RWPE2 (cell line): ENCODE measurements around the gene PLPPR1.

ENCODE experiments used
- ATAC-seq: fragments of 200-7000 bp; cut with Tn5 transposase; 3 replicates; pipeline ENCODE4 v1.9.1; 2021; ENCODE audit warnings: low read depth
- DNase-seq: peaks from one replicate; pipeline ENCODE4 v3.0.0-alpha.2; 2020; ENCODE audit warnings: low spot score
- H3K27ac ChIP-seq: fragments of 450-650 bp; 2 replicates; pipeline ENCODE4 v1.5.1; 2017; ENCODE audit warnings: mild to moderate bottlenecking; ENCODE audit not compliant: poor library complexity, severe bottlenecking
- H3K27me3 ChIP-seq: fragments of 250-450 bp; sonication (Bioruptor Pico); 2 replicates; pipeline ENCODE4 v1.5.1; 2021; ENCODE audit warnings: mild to moderate bottlenecking, moderate library complexity; ENCODE audit not compliant: insufficient read depth, poor library complexity, severe bottlenecking
- H3K36me3 ChIP-seq: fragments of 250-450 bp; sonication (Bioruptor Pico); 2 replicates; pipeline ENCODE4 v1.5.1; 2020; ENCODE audit warnings: low read depth, mild to moderate bottlenecking, moderate library complexity
- H3K4me1 ChIP-seq: fragments of 250-450 bp; sonication (Bioruptor Pico); 2 replicates; pipeline ENCODE4 v1.5.1; 2021; ENCODE audit warnings: mild to moderate bottlenecking, moderate library complexity; ENCODE audit not compliant: insufficient read depth, poor library complexity, severe bottlenecking
- H3K4me3 ChIP-seq: fragments of 250-450 bp; sonication (Bioruptor Pico); 2 replicates; pipeline ENCODE4 v1.5.1; 2021; ENCODE audit warnings: mild to moderate bottlenecking, moderate library complexity; ENCODE audit not compliant: severe bottlenecking
- H3K9me3 ChIP-seq: fragments of 250-450 bp; sonication (Bioruptor Pico); 2 replicates; pipeline ENCODE4 v1.5.1; 2021; ENCODE audit warnings: mild to moderate bottlenecking, moderate library complexity; ENCODE audit not compliant: severe bottlenecking
- CTCF ChIP-seq: fragments of 450-650 bp; IDR thresholded peaks from one replicate; pipeline ENCODE4 v1.5.1; 2017; ENCODE audit warnings: mild to moderate bottlenecking, moderate library complexity; ENCODE audit not compliant: poor library complexity, severe bottlenecking

The PLPPR1 gene

GRCh38 chr9:101131326-101131725 is 102.8 kb downstream of the PLPPR1 start:
- Histone ChIP-seq H3K4me1 (no peaks in the 10 kb centered on the region), H3K36me3 (no peaks in the 10 kb centered on the region), H3K4me3 (no peak overlapping the region), H3K9me3 (no peaks in the 10 kb centered on the region), H3K27me3 (no peaks in the 10 kb centered on the region), H3K27ac (no peak overlapping the region)
- DNase-seq: no peak
- TF ChIP-seq CTCF: no peak
- no peak for ATAC-seq

- Histone ChIP-seq H3K4me3 (no peak overlapping the region), H3K36me3 (no peaks in the 10 kb centered on the region), H3K4me1 (no peaks in the 10 kb centered on the region), H3K9me3 (no peaks in the 10 kb centered on the region), H3K27ac (no peak overlapping the region), H3K27me3 (no peaks in the 10 kb centered on the region)
- ATAC-seq (no peak), DNase-seq (no peak)
- no peak for TF ChIP-seq CTCF
These were observed 104.3 kb downstream of the PLPPR1 start for GRCh38 chr9:101132801-101133200.

GRCh38 chr9:101138509-101138908 is 110.0 kb downstream of the PLPPR1 start:
- DNase-seq: no peak
- H3K36me3 ChIP-seq: no peaks in the 10 kb centered on the region
- ATAC-seq: no peak
- no peaks in the 10 kb centered on the region for H3K4me1 ChIP-seq
- no peak overlapping the region for H3K4me3 ChIP-seq
- no peak overlapping the region for H3K27ac ChIP-seq
- H3K9me3 ChIP-seq: no peaks in the 10 kb centered on the region
- TF ChIP-seq CTCF: no peak
- no peaks in the 10 kb centered on the region for H3K27me3 ChIP-seq

- TF ChIP-seq CTCF: no peak
- Histone ChIP-seq H3K9me3 (no peaks in the 10 kb centered on the region), H3K27ac (no peak overlapping the region), H3K4me1 (no peaks in the 10 kb centered on the region), H3K27me3 (no peaks in the 10 kb centered on the region), H3K36me3 (no peaks in the 10 kb centered on the region), H3K4me3 (no peak overlapping the region)
- no peak for ATAC-seq
- no peak for DNase-seq
These were observed 110.6 kb downstream of the PLPPR1 start for GRCh38 chr9:101139082-101139481.

GRCh38 chr9:101140764-101141163 is 112.2 kb downstream of the PLPPR1 start:
- no peak for ATAC-seq
- no peaks in the 10 kb centered on the region for H3K9me3 ChIP-seq
- no peaks in the 10 kb centered on the region for H3K36me3 ChIP-seq
- H3K27ac ChIP-seq: no peak overlapping the region
- no peak overlapping the region for H3K4me3 ChIP-seq
- TF ChIP-seq CTCF: no peak
- DNase-seq: no peak
- H3K4me1 ChIP-seq: no peaks in the 10 kb centered on the region
- H3K27me3 ChIP-seq: no peaks in the 10 kb centered on the region
